ENCODE measurements around the gene ZCCHC14.

GRCh38 chr16:87432330-87432915, 60.4 kb downstream of the ZCCHC14 start:
- TF ChIP-seq EZH2 (IDR thresholded peaks at IDR 0.05; ENCODE audit: borderline replicate concordance) (no peak), CTCF (IDR thresholded peaks at IDR 0.05; ENCODE audit: poor library complexity) (no peak), EZH2phosphoT487 (IDR thresholded peaks at IDR 0.05; ENCODE audit: low read depth, severe bottlenecking, unreplicated experiment) (no peak)

Measured in hepatocyte (in vitro differentiated cells).